ENCODE data around the gene MKRN2OS.

The MKRN2OS gene

GRCh38 chr3:12518261-12519028 lies 26.9 kb downstream of the MKRN2OS start:
- DNase-seq (ENCODE audit: extremely low spot score, insufficient read length, low read depth) (no peak), FAIRE-seq (no peak)

- FAIRE-seq, result no peak
- DNase-seq (ENCODE audit: extremely low spot score, insufficient read length, low read depth), result no peak
These were observed 28.4 kb downstream of the MKRN2OS start for GRCh38 chr3:12516873-12517272.

GRCh38 chr3:12515631-12516030 lies 29.7 kb downstream of the MKRN2OS start:
- FAIRE-seq (no peak), DNase-seq (ENCODE audit: extremely low spot score, insufficient read length, low read depth) (no peak)

- DNase-seq (ENCODE audit: extremely low spot score, insufficient read length, low read depth) (no peak), FAIRE-seq (no peak)
These were observed 31.4 kb downstream of the MKRN2OS start for GRCh38 chr3:12513694-12514446.

GRCh38 chr3:12512534-12513118 lies 32.7 kb downstream of the MKRN2OS start:
- FAIRE-seq (no peak), DNase-seq (ENCODE audit: extremely low spot score, insufficient read length, low read depth) (no peak)

- FAIRE-seq, result no peak
- DNase-seq (ENCODE audit: extremely low spot score, insufficient read length, low read depth), result no peak
These were observed 35.8 kb downstream of the MKRN2OS start for GRCh38 chr3:12509466-12509865.

- DNase-seq (ENCODE audit: extremely low spot score, insufficient read length, low read depth), result no peak
- no peak for FAIRE-seq
These were observed 37.0 kb downstream of the MKRN2OS start for GRCh38 chr3:12508291-12508700.

GRCh38 chr3:12507591-12508281 lies 37.6 kb downstream of the MKRN2OS start:
- FAIRE-seq (no peak), DNase-seq (ENCODE audit: extremely low spot score, insufficient read length, low read depth) (no peak)

- DNase-seq (ENCODE audit: extremely low spot score, insufficient read length, low read depth), result no peak
- FAIRE-seq, result no peak
These were observed 39.0 kb downstream of the MKRN2OS start for GRCh38 chr3:12506201-12506709.

- no peak for DNase-seq (ENCODE audit: extremely low spot score, insufficient read length, low read depth)
- FAIRE-seq, result no peak
These were observed 42.0 kb downstream of the MKRN2OS start for GRCh38 chr3:12503126-12503957.

- FAIRE-seq (no peak), DNase-seq (ENCODE audit: extremely low spot score, insufficient read length, low read depth) (no peak)
These were observed 43.8 kb downstream of the MKRN2OS start for GRCh38 chr3:12501360-12502020.

- no peak for FAIRE-seq
These were observed 45.8 kb downstream of the MKRN2OS start for GRCh38 chr3:12499474-12499873.

GRCh38 chr3:12496453-12496761 lies 48.9 kb downstream of the MKRN2OS start:
- no peak for DNase-seq (ENCODE audit: extremely low spot score, insufficient read length, low read depth)
- FAIRE-seq, result no peak

More at GRCh38 chr3:12499474-12499873, 45.8 kb downstream of the MKRN2OS start:
- no peak for DNase-seq (ENCODE audit: extremely low spot score, insufficient read length, low read depth)

GRCh38 chr3:12495749-12496452 lies 49.4 kb downstream of the MKRN2OS start:
- no peak for FAIRE-seq
- no peak for DNase-seq (ENCODE audit: extremely low spot score, insufficient read length, low read depth)

GRCh38 chr3:12490547-12490946 lies 54.8 kb downstream of the MKRN2OS start:
- FAIRE-seq (no peak), DNase-seq (ENCODE audit: extremely low spot score, insufficient read length, low read depth) (no peak)

GRCh38 chr3:12489832-12490231 lies 55.5 kb downstream of the MKRN2OS start:
- DNase-seq (ENCODE audit: extremely low spot score, insufficient read length, low read depth) (no peak), FAIRE-seq (no peak)

Measured in GM18507 (cell line).